Left cardiac atrium (tissue), 4 donors: ENCODE data around the gene KIAA1671. TPM values are rescaled to one million over a fixed set of nuclear protein-coding genes. Genes with fewer than 3 reads are reported as not detected.

Source experiments
- ATAC-seq, 2 donors: fragments of 200-7000 bp; cut with Tn5 transposase; one replicate each; pipeline ENCODE4 v1.9.1; 2020; ENCODE audit warnings: mild to moderate bottlenecking in 2 of 2, moderate library complexity in 2 of 2
- DNase-seq: peaks from one replicate; pipeline ENCODE4 v3.0.0-alpha.2; 2020
- intact Hi-C, 2 donors: fragments of 100-400 bp; cut with DNase I; formaldehyde crosslinking; loops; one replicate each; pipeline versions ENCODE4 v1.14.1 to v1.15.1; 2022 to 2023
- total RNA-seq, 2 donors: library from RNA; stranded (reverse); fragmentation: NEBNext Ultra II Directional; extraction: Animal tissue kit (Norgen Biotek cat#: 25700); gene quantifications; one replicate each; pipeline ENCODE4 v1.2.1, GENCODE V29; 2021
- donor health status: DM: no; HTN: yes; CAD: no.
- donor health status: DM: no; HTN: yes; CAD: no; lungs with severe emphysema.
- donor health status: DM: yes; HTN: yes; CAD: no.
- donor health status: Dilated cardiomyopathy.

The KIAA1671 gene
- total RNA-seq, 2 donors from 2014 or later = 18.2 to 20.7 TPM

DNA sequence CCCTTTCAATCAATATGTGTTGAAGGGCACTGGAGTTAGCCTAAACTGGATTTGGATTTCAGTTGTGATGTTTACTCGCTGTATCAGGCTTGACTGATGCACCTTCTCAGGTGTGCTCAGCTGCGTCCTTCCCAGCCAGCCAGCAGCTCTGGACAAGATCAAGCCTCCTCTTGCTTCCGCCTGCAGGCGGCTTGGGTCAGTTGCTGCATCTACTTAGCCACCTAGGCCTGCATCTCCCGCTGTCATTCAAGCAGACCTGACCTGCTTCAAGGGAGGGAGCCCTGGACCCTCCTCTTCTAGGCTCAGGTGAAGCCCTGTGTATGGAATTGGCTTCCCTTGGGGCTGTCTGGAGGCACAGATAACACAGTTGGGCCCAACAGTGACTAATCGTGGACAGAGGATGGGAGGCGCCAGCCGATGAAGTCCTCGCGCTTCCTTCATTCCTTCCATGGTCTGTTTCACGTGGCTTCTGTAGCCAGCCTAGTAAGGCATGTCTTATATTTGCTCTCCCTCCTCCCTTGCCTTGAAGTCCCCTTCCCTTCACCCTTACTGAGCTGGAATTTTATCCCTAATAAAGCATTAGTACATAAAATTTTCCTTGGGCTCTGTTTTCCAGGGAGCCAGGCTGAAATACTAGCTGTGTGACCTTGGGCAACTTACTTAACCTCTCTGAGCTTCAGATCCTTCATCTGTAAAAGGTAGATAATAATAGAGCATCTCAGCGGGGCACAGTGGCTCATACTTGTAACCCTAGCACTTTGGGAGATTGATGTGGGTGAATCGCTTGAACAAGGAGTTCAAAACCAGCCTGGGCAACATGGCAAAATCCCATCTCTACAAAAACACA, 3.9 kb upstream of the KIAA1671 start:
- DNase-seq (no peak), ATAC-seq (no peak)
- intact Hi-C loops = no loop called here

- ATAC-seq (no peak), DNase-seq (no peak)
- intact Hi-C loops = loop anchor here (5.0 kb wide), 2 partner anchors 77 to 102 kb away; no protein-coding TSS in a partner anchor
Observed at GRCh38 chr22:24950272-24950902, 2.1 kb upstream of the KIAA1671 start.

- ATAC-seq (peak; percentile 50 to 55), DNase-seq (peak; percentile 66)
- intact Hi-C loops = loop anchor here (1.0 to 5.0 kb wide), 3 partner anchors 74 to 99 kb away; no protein-coding TSS in a partner anchor
Observed at GRCh38 chr22:24952837-24953383, 394 bp downstream of the KIAA1671 start.

DNA sequence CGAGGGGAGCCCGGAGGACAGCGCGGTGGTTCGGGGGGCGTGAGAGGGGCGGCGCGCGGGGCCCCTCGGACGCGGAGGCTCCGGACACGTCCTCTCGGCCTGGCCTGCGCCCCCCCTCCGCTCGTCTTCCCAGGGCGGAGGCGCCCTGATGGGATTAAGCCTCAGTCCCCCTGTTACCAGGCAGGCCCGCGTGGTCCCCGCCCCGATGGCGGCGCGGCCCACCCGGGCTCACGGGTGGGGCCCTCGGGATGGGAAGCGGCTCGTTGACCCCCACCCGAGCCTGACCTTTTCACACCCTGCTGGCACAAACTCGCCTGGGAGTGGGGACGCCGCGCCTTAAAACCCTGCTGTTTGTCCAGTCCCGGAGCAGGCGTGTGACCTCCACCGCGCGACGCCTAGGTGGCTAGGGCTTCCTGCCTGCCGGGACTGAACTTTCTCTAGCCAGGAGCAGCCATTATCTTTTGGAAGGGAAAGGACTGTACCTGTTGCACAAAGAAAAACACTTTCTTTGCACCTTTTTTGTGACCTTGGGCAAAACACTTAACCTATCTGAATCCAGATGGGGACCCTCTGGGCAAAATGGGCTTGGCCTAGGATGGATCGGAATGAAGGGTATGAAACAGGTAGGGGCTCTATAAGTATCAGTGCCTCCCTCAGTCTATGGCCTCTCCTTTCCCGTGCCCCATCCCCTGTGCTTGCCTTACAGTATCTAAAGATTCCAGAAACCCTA, 1.0 kb downstream of the KIAA1671 start:
- intact Hi-C loops = loop anchor here (5.0 kb wide), 2 partner anchors 74 to 99 kb away; no protein-coding TSS in a partner anchor
- peak; percentile 70 for DNase-seq
- ATAC-seq = peak; percentile 4 to 25

DNA sequence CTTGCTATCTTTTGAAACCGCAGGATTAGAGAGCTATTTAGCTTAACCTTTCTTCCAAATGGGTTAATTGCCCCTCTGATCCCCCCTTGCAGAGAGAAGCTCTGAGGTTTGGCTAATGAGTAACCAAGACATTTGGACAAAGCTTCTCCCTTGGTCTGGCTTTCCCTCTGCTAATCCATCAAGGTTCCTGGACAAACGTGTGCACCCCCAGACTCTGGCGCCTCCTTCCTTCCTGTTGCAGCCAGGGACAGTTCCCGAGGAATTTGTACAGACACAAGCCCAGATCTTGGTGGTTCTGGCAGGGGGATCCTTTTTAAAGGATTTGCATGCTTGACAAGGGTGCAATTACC, 1.6 kb downstream of the KIAA1671 start:
- DNase-seq (no peak), ATAC-seq (no peak)
- intact Hi-C loops = loop anchor here (5.0 kb wide), 2 partner anchors 73 to 98 kb away; no protein-coding TSS in a partner anchor

GRCh38 chr22:24954856-24955255, 2.3 kb downstream of the KIAA1671 start:
- no peak for DNase-seq
- intact Hi-C loops = loop anchor here (5.0 kb wide), 2 partner anchors 72 to 97 kb away; no protein-coding TSS in a partner anchor
- ATAC-seq = no peak

DNA sequence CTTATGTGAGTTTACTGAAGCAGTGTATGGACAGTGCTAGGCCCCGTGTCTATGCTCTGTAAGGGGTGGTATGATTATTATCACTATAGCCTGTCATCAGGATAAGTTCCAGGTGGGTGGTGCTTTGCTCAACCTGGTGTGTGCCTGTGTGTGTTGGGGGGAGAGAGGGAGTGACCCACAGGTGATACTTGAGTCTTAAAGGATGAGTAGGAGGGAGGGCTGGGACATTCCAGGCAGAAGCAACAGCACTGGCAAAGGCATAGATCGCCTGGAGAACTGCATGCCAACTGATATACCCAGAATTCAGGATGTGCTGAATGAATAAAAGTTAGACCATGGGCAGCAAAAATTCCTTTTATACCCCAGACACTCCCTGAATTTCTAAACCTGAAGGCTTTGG, 4.5 kb downstream of the KIAA1671 start:
- ATAC-seq (no peak), DNase-seq (no peak)
- intact Hi-C loops = no loop called here

DNA sequence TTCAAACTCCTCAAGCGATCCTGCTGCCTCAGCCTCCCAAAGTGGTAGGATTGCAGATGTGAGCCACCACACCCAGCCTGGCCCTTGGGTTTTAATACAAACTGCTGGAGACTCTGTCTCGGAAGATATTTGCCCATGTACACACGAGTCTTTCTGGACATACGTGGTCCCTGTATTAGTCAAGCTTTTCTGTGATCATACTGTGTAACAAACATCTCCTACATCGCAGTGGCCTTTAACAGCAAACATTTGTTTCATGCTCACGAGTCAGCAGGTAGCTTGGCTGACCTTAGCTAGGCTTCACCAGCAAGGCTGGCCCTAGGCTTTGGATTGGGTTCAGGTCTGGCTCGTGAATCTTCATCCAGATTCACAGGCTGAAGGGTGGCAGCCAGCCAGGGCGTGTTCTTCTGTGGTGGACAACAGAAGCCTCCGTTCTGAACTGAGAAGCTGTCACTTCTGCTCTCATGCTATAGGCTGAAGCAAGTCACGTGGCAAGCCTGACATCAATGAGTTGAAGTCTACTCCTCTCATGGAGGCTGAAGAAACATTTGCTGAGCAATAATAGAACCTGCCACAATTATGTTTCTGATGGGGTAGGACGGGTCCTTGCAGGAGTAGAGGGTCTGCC, 8.8 kb downstream of the KIAA1671 start:
- no peak for ATAC-seq
- DNase-seq = no peak
- intact Hi-C loops = no loop called here

- ATAC-seq (no peak), DNase-seq (no peak)
- intact Hi-C loops = no loop called here
Observed at GRCh38 chr22:24962094-24962493, 9.6 kb downstream of the KIAA1671 start.

- ATAC-seq = no peak
- intact Hi-C loops = no loop called here
- DNase-seq = no peak
Observed at GRCh38 chr22:24962835-24963234, 10.3 kb downstream of the KIAA1671 start.

DNA sequence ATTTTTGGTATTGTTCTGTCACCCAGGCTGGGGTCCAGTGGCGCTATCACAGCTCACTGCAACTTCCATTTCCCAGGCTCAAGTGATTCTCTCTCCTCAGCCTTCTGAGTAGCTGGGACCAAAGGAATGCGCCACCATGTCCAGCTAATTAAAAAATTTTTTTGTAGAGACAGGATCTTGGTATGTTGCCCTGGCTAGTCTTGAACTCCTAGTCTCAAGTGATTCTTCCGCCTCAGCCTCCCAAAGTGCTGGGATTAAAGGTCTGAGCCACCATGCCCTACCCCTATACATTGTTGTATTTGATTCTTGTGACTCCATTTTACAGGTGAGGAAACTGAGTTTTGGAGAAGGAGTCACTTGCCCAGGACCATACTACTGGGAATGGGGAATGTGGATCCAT, 11.9 kb downstream of the KIAA1671 start:
- intact Hi-C loops = no loop called here
- DNase-seq = no peak
- ATAC-seq = no peak

GRCh38 chr22:24965822-24966626, 13.5 kb downstream of the KIAA1671 start:
- ATAC-seq (peak; percentile 45 to 73), DNase-seq (peak; percentile 48)
- intact Hi-C loops = no loop called here

DNA sequence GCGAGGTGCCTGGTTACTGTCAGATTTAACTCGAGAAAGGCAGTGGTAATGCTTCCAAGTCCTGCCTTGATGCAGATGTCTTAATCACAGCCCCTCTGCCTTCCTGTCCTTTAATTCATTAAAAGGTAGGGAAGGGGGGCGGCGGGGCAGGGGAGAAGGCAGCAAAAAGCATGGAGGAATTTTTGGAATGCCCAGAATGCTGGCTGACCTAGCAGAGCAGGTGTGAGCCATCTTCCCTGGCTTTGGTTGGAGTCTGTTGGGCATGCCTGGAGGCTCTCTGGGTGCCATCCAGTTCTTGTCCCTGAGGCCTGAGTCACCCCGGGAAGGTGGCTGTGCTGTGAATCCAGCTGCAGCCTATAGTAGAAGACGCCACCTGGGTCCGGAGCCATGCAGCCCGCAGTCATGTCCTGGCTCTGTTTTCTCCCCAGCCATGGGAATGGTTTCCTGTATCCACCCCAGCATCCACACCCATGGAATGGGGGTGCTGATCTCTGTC, 15.6 kb downstream of the KIAA1671 start:
- intact Hi-C loops = no loop called here
- ATAC-seq (peak in 1 of 2 donors; percentile 46), DNase-seq (no peak)

GRCh38 chr22:24969560-24970301, 17.2 kb downstream of the KIAA1671 start:
- intact Hi-C loops = no loop called here

GRCh38 chr22:24972369-24972768, 19.9 kb downstream of the KIAA1671 start:
- ATAC-seq (no peak), DNase-seq (no peak)
- intact Hi-C loops = no loop called here

More at GRCh38 chr22:24969560-24970301, 17.2 kb downstream of the KIAA1671 start:
- DNase-seq = peak; percentile 76
- ATAC-seq = peak; percentile 86 to 87

DNA sequence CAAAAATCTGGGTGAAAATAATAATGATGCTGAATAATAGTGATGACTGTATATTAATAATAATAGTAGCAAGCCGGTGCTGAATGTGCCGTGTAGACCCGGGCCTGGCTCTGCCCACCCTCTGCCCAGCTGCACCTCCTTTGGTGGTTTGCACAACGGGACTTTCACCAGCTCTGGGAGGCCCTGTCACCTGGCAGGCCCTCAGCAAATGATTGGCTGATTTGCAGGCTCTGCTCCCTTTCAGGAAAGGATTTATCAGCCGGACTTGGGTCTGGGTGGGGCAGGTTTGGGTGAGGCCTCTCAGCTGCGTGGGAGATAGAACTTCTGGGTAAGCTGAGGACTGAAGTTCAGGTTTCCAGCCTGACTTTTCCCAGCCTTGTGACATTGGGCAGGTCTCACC, 21.4 kb downstream of the KIAA1671 start:
- DNase-seq (no peak), ATAC-seq (no peak)
- intact Hi-C loops = no loop called here

GRCh38 chr22:24975125-24975640, 22.7 kb downstream of the KIAA1671 start:
- DNase-seq = no peak
- intact Hi-C loops = no loop called here
- no peak for ATAC-seq
